ENCODE measurements around the gene PGBD1.
A peak's percentile ranks its signal among the peaks of the same experiment; 100 is the strongest.

PGBD1 gene

GRCh38 chr6:28258877-28259777, 22.2 kb upstream of the PGBD1 start, which contains the start of gene NKAPL:
NKAPL (plus strand) TSS chr6:28259297; CDS start chr6:28259372, 75 bp downstream.
- H3K4me1 Mint-ChIP-seq (ENCODE audit: low read depth) = peaks cover 5% of the 10 kb centered on the region
- peak within 1 kb of the TSS; percentile 64 for H3K4me3 Mint-ChIP-seq
- peaks cover 5% of the 10 kb centered on the region for H3K36me3 Mint-ChIP-seq (ENCODE audit: low read depth)
- peaks cover 7% of the 10 kb centered on the region for H3K27me3 Mint-ChIP-seq
- H3K27ac Mint-ChIP-seq = peak within 1 kb of the TSS; percentile 56
- H3K9me3 Mint-ChIP-seq = peaks cover 17% of the 10 kb centered on the region

GRCh38 chr6:28263922-28264321, 17.4 kb upstream of the PGBD1 start:
- Mint-ChIP-seq H3K27me3 (peaks cover 3% of the 10 kb centered on the region), H3K4me1 (ENCODE audit: low read depth) (peaks cover 9% of the 10 kb centered on the region), H3K9me3 (peaks cover 10% of the 10 kb centered on the region), H3K36me3 (ENCODE audit: low read depth) (peaks cover 1% of the 10 kb centered on the region), H3K4me3 (no peak overlapping the region), H3K27ac (no peak overlapping the region)

- peaks cover 4% of the 10 kb centered on the region for H3K9me3 Mint-ChIP-seq
- H3K27me3 Mint-ChIP-seq = no peaks in the 10 kb centered on the region
- H3K4me3 Mint-ChIP-seq = no peak overlapping the region
- peaks cover 16% of the 10 kb centered on the region for H3K4me1 Mint-ChIP-seq (ENCODE audit: low read depth)
- no peaks in the 10 kb centered on the region for H3K36me3 Mint-ChIP-seq (ENCODE audit: low read depth)
- no peak overlapping the region for H3K27ac Mint-ChIP-seq
Observed at GRCh38 chr6:28264834-28265401, 16.5 kb upstream of the PGBD1 start.

- Mint-ChIP-seq H3K27me3 (no peaks in the 10 kb centered on the region), H3K36me3 (ENCODE audit: low read depth) (no peaks in the 10 kb centered on the region), H3K4me3 (no peak overlapping the region), H3K9me3 (no peaks in the 10 kb centered on the region), H3K27ac (no peak overlapping the region), H3K4me1 (ENCODE audit: low read depth) (peaks cover 23% of the 10 kb centered on the region)
Observed at GRCh38 chr6:28266563-28266961, 14.8 kb upstream of the PGBD1 start.

DNA sequence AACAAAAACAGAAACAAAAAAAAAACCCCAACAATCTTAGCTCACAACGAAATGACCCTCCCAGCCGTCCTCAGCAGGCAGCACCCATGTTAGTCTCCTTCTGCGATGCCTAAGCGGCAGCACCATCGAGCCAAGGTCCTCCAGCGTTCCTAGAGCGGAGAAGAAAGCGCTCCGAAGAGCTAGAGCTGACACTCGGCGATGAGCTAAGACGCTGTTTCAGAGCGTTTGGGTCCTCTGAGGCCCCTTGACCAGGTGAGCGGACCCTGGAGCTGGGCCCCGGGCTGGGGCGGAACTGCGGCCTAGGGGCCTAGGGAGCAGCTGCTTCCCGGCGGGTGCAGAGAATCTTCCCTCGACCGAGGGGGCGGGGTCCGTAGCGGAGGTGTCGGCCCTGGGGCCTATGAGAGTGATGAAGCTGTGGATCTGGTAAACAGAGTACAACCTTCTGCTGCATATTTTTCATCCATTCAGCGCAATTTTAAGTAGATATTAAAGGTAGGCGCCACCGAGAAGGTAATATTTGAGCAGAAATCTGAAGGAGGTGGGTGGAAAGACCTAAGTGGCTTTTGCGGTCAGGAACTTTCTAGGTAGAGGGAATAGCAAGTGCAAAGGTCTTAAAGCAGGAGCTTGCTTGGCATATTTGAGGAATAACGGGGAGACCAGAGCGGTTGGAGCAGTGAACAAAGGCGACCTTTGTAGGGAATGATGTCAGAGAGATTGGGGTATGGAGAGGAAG, 14.2 kb upstream of the PGBD1 start, which contains the start of gene ZSCAN26:
Gene ZSCAN26 (plus strand): TSS at position 182 of the 733 bp plus-strand sequence. CDS start 4,777 bp downstream, outside the sequence.
- Mint-ChIP-seq H3K9me3 (no peaks in the 10 kb centered on the region), H3K27me3 (no peaks in the 10 kb centered on the region), H3K27ac (no peak within 1 kb of the TSS), H3K4me1 (ENCODE audit: low read depth) (peaks cover 23% of the 10 kb centered on the region), H3K4me3 (no peak within 1 kb of the TSS), H3K36me3 (ENCODE audit: low read depth) (no peaks in the 10 kb centered on the region)

DNA sequence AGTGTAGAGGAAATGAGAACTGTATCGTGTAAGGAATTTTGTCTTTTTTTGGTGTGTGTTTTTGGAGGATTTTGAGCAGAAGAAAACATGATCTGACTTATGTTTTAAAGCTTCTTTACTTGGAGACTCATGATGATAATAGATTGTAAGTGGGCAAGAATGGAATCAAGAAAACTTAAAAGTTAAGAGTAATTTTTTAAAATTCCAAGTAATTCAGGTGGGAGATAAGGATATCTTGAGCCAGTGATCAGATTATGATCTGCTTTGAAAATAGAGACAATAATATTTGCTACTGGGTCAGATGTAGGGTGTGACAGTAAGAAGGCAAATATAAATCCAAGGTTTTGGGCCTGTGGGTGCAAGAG, 13.7 kb upstream of the PGBD1 start:
- Mint-ChIP-seq H3K27ac (no peak overlapping the region), H3K27me3 (no peaks in the 10 kb centered on the region), H3K4me3 (no peak overlapping the region), H3K36me3 (ENCODE audit: low read depth) (no peaks in the 10 kb centered on the region), H3K9me3 (no peaks in the 10 kb centered on the region), H3K4me1 (ENCODE audit: low read depth) (peaks cover 23% of the 10 kb centered on the region)

DNA sequence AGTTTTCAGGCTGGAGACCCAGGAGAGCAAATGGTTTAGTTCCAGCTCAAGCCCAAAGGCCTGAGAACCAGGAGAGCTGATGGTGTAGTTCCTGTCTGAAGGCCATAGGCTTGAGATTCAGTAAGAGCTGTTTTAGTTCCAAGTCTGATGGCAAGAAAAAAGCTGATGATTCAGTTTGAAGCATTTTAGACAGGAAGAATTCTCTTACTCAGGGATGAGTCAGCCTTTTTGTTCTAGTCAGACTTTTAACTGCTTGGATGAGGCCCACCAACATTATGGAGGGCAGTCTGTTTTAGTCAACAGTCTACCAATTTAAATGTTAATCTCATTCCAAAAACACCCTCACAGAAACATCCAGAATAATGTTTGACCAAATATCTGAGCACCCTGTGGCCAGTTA, 11.9 kb upstream of the PGBD1 start:
- H3K27ac Mint-ChIP-seq = peak overlapping the region; percentile 77
- no peak overlapping the region for H3K4me3 Mint-ChIP-seq
- no peaks in the 10 kb centered on the region for H3K9me3 Mint-ChIP-seq
- H3K27me3 Mint-ChIP-seq = no peaks in the 10 kb centered on the region
- peaks cover 23% of the 10 kb centered on the region for H3K4me1 Mint-ChIP-seq (ENCODE audit: low read depth)
- H3K36me3 Mint-ChIP-seq (ENCODE audit: low read depth) = peaks cover 10% of the 10 kb centered on the region

DNA sequence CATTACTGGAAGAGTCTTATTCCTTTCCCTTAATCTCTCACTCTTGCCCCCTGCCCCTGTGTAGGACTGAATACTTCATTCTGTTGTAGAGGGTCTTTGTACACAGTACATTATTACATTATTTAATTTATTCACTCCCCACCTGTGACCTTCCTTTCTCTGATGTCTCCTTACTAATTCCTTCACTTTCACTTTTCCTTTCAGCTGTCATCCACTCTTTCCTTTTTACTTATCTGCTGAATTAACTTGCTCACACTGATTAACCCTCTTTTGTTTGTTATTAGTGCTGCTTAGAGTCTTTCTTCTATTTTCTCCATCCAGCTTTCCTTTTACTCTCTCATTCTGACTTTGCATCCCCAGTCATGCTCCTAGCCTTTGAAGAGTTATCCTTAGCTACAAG, 6.5 kb upstream of the PGBD1 start:
- H3K4me1 Mint-ChIP-seq (ENCODE audit: low read depth) = peaks cover 15% of the 10 kb centered on the region
- peaks cover 43% of the 10 kb centered on the region for H3K36me3 Mint-ChIP-seq (ENCODE audit: low read depth)
- H3K9me3 Mint-ChIP-seq = no peaks in the 10 kb centered on the region
- H3K27me3 Mint-ChIP-seq = no peaks in the 10 kb centered on the region
- no peak overlapping the region for H3K4me3 Mint-ChIP-seq
- H3K27ac Mint-ChIP-seq = peak overlapping the region; percentile 7

DNA sequence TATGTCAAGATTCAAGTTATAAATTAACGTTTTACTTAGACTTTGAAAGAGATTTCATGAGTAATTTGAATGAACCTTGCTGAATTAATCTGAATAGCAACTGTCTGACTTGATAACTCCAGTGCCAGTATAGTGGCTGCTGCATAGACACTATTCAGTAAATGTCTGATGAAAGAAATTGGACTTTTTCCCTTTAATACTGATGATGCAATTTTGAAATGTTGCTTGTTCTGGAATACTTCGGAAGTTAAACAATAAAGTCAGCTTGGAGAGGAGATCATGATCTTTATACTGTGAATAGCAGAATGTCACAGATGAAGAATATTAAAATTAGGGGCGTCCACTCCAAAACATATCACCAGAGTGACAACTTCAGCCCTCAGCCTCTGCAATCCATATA, 3.6 kb upstream of the PGBD1 start:
- no peak overlapping the region for H3K27ac Mint-ChIP-seq

DNA sequence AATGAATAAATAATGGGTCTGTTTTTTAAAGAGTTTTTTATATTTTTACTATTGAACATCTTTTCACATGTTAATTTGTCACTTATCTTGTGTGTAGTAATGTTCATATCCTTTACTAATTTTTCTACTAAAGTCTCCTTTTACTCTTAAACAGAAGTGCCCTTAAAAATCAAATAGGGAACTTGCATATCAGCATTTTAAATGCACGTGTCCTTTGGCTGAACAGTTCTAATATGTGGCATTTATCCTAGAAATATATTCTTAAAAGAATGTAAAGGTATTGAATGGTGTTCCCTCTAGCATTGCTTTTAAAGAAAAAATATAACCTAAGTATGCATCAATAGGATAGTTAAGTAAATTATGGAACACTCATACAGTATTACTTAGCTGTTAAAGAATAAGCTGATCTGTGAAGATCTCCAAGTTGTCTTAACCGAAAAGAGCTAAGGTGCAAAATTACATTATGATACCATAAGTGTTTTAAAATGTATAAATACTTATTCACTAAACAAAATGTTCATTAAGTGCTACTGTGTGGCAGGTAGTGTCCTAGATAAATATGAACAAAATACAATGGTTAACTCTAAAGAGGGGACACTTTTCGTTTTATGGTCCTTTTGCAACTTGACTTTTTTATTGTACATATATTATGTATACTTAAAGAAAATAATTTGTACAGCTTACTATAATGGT, 631 bp upstream of the PGBD1 start:
- Mint-ChIP-seq H3K27ac (no peak overlapping the region), H3K9me3 (no peaks in the 10 kb centered on the region), H3K4me1 (ENCODE audit: low read depth) (peaks cover 10% of the 10 kb centered on the region), H3K4me3 (peak overlapping the region; percentile 84), H3K27me3 (peaks cover 24% of the 10 kb centered on the region), H3K36me3 (ENCODE audit: low read depth) (peaks cover 46% of the 10 kb centered on the region)

More for the DNA sequence above, 3.6 kb upstream of the PGBD1 start:
- peaks cover 18% of the 10 kb centered on the region for H3K4me1 Mint-ChIP-seq (ENCODE audit: low read depth)
- H3K9me3 Mint-ChIP-seq = no peaks in the 10 kb centered on the region
- peaks cover 47% of the 10 kb centered on the region for H3K36me3 Mint-ChIP-seq (ENCODE audit: low read depth)
- H3K4me3 Mint-ChIP-seq = no peak overlapping the region
- peaks cover 10% of the 10 kb centered on the region for H3K27me3 Mint-ChIP-seq

DNA sequence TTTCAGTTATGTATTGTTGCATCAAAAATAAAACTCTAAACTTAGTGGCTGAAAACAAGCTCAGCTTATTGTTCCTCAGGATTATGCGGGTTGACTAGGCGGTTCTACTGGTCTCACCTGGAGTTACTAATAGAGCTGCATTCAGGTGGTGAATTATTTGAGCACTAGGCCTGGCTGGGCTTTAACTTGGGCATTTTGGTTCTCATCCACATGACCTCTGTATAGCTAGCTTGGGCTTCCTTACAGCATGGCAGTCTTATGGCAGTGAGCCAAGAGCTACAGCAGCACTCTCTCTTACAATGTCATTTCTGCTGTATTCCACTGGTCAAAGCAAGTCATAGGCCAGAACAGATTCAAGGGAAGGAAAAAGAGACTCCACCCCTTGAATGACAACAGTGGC, 1.6 kb downstream of the PGBD1 start:
- peaks cover 48% of the 10 kb centered on the region for H3K36me3 Mint-ChIP-seq (ENCODE audit: low read depth)
- no peaks in the 10 kb centered on the region for H3K9me3 Mint-ChIP-seq
- peaks cover 10% of the 10 kb centered on the region for H3K4me1 Mint-ChIP-seq (ENCODE audit: low read depth)
- H3K27me3 Mint-ChIP-seq = peaks cover 24% of the 10 kb centered on the region
- no peak overlapping the region for H3K4me3 Mint-ChIP-seq
- H3K27ac Mint-ChIP-seq = no peak overlapping the region

GRCh38 chr6:28291573-28291972, 10.2 kb downstream of the PGBD1 start:
- H3K9me3 Mint-ChIP-seq = no peaks in the 10 kb centered on the region
- H3K27me3 Mint-ChIP-seq = no peaks in the 10 kb centered on the region
- peaks cover 22% of the 10 kb centered on the region for H3K36me3 Mint-ChIP-seq (ENCODE audit: low read depth)
- H3K27ac Mint-ChIP-seq = no peak overlapping the region
- no peak overlapping the region for H3K4me3 Mint-ChIP-seq
- no peaks in the 10 kb centered on the region for H3K4me1 Mint-ChIP-seq (ENCODE audit: low read depth)

DNA sequence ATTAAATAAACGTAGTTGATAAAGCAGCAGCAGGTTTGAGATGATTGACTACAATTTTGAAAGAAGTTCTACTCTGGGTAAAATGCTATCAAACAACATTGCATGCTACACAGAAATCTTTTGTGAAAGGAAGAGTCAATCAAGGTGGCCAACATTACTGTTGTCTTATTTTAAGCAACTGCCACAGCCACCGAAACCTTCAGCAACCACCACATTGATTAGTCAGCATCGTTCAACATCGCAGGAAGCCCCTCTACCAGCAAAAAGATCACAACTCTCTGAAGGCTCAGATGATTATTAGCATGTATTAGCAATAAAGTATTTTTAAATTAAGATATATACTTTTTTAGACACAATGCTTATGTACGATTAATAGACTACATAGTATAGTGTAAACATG, 14.0 kb downstream of the PGBD1 start:
- Mint-ChIP-seq H3K27ac (no peak overlapping the region), H3K4me1 (ENCODE audit: low read depth) (no peaks in the 10 kb centered on the region), H3K9me3 (no peaks in the 10 kb centered on the region), H3K36me3 (ENCODE audit: low read depth) (peaks cover 4% of the 10 kb centered on the region), H3K27me3 (no peaks in the 10 kb centered on the region), H3K4me3 (no peak overlapping the region)

DNA sequence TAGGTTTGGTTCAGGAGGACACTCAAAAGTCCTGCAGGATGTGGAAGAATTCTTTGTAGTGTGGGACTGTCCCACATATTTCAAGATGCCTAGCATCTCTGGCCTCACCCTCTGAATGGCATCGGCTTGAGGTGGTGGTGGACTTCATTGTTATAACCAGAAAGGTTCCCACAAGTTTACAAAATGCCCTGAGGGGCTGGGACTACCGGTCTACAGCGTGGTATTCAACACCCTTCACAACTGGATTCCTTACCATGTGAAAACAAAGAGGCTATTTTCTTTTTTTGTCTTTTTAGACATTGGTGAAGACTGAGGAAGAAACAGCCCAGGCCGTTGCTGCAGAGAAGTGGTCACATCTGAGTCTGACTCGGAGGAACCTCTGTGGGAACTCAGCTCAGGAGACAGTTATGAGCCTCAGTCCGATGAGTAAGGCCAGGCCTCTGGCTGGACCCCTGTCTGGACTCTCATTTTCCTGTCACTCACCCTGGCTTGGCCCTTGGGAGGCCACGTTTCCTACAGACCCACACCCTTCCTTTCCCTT, 15.2 kb downstream of the PGBD1 start:
- no peaks in the 10 kb centered on the region for H3K27me3 Mint-ChIP-seq
- no peaks in the 10 kb centered on the region for H3K9me3 Mint-ChIP-seq
- H3K4me3 Mint-ChIP-seq = no peak overlapping the region
- H3K36me3 Mint-ChIP-seq (ENCODE audit: low read depth) = peaks cover 11% of the 10 kb centered on the region
- no peaks in the 10 kb centered on the region for H3K4me1 Mint-ChIP-seq (ENCODE audit: low read depth)
- H3K27ac Mint-ChIP-seq = no peak overlapping the region
